Fibroblast of skin of back (primary cell): ENCODE data around the gene SRCIN1.

Source experiments
- DNase-seq: peaks from one replicate; pipeline ENCODE4 v3.0.0-alpha.2; 2013

Gene SRCIN1

DNA sequence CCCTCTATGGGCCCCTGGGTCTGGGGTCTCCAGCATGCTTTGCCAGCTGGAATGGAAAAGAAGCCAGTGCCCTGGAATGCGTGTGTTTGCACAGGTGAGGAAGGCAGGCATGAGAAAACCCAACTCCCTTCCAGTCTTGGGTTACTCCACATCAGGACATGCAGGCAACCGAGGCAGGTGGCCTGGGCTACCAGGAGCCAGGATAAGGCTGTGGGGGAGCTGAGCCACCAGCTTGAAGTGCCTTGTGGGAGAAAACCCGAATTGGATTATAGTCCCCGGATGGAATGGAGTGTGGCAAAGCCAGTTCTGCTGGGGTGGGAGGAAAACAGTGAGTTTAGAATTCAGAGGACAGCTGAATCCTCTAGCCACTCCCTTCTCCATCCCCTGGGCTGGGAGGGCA is 7.2 kb downstream of the SRCIN1 start:
- peak; percentile 61 for DNase-seq

DNA sequence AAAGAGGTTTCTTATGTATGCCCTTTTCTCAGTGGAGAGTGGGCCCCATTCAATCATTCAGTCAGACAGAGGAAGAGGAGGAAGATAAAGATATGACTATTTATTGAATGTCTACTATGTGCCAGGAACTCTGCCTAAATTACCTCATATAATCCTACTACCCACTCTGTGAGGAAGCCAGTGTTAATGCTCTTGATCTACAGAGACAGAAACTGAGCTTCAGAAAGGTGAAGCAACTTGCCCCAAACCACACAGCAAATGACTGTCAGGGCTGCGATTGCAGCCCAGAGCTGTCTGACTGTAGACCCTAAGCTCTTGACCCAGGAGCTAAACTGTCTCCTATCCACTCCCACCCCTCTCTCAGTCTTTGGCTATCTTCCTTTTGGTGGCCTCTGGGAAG is 8.4 kb downstream of the SRCIN1 start:
- no peak for DNase-seq

DNA sequence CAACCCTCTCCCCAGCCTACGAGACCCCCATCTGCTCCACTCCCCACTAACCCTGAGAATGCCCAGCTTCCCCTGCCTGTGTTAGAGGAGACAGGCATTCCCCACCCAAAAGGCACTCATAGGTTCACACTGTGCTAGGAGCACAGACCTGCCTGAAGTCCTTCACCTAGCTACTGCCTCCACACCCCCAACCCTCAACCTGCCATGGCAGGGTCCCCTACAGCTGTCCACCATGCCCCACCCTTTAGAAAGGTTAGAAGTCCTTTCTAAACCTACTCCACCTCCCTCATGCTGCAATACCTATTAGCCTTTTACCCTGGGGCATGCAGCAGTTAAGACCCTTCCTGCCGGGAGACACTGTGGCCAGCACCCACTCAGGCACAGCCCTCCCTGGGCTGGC is 9.1 kb downstream of the SRCIN1 start:
- no peak for DNase-seq

DNA sequence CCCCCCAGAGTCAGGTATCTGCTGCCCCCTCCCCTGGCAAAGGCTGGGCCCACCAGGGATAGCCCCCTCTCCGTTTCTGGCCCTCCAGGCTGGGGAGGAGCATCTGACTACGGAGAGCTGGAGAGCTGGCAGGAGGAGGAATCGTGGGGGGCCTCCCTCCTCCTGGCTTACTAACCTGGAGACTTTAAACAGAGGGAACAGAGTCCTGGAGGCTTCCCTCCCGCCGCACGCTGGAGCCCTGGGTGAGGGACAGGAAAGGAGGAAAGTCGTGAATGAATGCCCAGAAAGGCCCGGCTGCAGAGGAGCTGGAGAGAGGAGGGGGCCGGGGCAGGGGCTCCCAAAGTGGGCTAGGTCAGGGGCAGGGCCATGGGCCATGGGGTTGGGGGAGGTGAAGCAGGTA is 9.9 kb downstream of the SRCIN1 start:
- DNase-seq: no peak

DNA sequence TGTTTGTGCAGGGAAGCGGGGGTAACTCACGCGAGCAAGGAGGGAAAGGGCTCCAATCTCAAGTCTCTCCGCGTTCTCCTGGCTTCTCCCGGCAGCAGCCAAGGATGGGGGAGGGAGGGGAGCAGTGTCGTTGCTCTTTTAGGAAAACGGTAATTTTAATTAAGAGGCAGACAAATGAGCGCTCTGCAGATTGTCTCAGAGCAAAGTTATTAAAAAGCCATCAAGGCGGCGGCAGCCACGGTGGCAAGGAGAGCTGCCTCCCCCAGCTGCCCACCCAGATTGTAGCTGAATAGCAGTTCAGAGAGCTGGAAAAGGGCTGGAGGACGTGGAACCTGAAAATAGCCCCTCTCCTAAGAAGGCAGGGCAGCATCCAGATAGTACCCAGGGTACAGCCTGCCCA is 11.6 kb downstream of the SRCIN1 start:
- DNase-seq: no peak

DNA sequence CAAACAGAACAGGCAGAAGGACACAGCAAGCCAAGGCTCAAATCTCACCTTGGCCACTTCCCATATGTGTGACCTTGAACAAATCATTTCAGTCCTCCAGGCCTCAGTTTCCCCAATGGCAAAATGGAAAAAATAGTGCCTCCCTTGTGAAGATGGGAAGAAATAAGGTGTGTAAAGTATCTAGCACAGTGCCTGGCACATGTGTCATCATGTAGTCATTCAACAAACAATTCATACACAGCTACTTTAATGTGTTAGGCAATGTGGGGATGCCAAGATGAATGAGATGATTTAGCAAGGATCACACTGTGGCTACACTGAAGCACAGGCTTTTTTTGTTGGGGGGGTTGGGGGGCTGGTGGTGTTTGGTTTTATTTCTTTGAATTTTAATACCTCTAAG is 13.3 kb downstream of the SRCIN1 start:
- DNase-seq: no peak

DNA sequence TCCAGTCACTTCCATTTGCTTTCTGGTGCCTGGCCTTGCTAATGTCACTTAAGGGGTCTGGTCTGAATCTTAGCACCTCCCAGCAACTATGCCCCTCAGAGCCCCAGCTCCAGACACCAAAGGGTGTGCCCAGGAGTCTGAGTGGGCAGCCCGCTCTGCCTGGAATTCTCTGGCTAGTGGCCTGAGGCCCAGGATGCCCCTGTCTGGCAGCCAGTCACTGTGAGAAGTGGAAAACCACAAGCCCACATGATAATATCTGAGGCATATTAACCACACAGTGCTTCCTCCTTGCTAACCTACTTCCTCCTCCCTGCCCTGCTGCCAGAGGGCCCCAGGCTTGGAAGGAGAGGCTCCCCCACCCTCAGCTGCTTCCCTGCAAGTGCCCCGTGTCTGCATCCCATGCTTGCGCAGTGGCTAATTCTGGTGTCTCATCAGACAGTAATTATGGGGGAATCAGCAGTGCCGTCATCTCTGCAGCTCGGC is 14.0 kb downstream of the SRCIN1 start:
- DNase-seq: no peak

DNA sequence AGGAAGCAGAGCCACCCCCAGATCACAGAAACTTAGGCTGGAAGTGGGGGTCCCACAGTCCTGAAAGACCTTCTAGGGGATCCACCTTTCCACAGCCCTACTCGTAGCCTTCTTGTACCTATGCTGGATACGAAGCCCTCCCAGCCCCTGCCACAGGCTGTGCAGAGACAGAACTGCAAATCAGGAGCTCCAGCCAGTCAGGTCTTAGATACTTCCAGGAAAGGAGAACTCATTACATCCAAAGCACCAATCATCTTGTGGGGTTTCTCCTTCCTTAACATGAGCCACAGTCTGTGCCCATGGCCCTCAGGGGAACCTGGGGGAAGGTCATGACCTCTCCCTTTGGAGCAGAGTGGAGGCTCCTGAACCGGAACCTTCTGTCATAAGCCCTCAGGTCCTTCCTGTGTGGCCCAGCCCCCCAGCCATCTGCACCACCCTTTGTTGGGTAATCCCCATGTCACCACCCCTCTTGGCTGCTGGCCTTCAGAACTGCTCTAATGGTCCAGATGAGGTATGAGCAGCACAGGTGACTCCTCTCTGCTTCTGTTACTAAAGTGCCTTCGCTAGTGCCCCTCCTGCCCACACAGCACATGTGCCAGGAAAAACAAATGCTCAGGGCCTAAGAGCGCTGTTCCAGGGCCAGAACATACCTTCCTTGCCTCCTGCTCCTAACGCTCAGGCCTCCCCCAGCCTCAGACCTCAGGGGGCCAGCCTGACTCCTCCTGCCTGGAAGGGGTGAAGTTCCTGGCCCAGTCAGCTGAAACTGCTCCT is 14.6 kb downstream of the SRCIN1 start:
- no peak for DNase-seq

DNA sequence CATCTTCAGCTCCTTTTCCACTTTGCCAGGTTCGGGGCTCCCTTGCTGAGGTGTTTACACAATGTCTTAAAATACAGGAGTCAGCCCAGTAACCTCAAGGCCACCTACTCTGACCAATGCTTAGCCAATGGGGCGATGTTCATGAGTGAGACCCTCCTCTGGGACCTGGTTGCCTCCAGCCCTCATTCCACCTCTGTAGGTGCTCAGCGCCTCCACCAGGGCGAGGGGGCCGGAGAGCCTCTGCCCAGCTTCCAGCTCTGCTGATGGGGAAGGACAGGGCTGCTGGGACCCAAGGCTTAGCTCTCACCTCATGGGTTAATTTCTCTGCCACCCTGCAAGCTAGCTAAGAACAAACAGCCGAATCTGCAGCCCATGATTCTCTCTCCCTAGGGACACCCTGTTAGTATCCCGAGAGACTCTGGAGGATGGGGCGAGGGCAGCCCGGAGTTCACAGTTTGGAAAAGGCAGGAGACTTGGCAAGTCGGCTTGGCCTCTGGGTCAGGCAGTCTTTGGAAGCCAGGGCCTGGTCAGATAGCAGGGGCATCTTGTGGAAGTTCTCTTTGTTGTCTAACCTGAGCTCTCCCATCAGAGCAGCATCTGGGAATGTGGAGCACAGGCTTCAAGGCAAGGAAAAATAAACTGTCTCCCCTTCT is 16.2 kb downstream of the SRCIN1 start:
- DNase-seq: no peak

DNA sequence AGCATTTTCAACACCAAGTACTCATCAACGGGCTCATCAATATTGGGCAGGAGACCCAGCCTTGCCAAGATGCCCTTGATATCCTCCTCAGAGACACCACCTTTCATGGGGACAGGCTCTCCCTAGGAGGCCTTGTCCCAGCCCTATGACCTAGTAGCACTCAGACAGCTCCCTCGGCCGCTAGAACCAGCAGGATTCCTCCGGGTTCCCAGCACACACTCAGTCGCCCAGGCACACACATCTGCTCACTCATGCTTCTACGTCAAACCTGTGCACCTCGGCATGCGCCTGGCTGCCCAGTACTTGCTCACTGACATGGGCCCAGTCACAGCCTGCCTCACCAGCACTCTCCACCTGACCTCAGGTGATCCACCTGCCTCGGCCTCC is 17.0 kb downstream of the SRCIN1 start:
- no peak for DNase-seq

DNA sequence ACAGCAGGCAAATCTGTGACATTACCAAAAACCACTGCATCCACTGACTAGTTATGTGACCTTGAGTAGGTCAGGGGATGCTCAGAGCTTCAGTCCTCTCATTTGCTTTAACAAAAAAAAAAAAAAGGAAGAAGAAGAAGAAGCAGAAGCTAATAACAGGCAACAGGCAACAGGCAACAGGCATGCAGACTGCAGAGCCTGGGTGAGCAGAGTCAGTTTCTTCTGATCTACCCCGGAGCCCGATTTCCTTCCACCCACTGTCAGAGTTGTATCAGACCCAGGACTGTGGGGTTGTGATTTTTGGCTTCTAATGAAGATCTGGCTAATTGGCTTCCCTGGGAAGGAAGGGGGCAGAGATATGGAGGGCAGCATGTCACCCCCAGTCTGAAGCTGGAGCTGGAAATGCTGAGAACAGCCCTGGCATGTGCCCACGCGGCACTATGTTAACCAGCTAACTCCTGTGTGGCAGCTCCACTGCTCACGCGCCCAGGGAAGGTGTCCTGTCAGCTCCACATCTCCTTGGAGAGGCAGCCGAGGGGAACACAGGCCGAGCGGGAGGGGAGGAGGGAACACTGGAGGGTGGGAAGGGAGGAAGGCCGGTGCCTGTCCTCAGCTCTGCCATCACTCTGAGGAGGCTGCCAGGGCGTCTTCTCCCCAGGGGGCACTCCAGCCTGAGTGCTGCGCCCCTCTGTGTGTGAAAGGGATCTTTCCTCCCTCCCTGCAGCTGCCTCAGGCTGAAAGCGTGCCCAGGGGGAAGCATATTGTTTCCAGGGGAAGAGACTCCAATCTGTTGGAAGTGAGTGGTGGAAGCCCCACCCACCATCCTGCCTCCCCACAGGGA is 17.6 kb downstream of the SRCIN1 start:
- no peak for DNase-seq

DNA sequence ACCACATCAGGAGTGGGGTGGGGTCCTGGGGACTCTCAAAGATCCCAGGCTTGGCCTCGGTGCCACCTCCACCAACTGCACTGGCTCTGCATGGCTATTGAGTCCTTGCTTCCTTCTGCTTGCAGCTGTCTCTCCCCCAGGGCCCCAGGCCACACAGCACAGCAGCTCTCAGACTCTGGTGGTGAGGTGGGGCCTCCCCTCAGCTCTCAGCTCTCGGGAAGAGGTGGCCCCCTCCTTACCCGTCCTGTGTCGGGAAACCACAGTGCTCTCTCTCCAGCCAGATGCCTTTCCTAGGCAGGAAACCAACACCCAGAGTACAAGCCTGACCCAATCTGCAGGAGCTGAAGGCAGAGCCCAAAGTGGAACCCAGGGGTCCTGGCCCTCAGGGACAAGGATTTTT is 18.5 kb downstream of the SRCIN1 start:
- no peak for DNase-seq

DNA sequence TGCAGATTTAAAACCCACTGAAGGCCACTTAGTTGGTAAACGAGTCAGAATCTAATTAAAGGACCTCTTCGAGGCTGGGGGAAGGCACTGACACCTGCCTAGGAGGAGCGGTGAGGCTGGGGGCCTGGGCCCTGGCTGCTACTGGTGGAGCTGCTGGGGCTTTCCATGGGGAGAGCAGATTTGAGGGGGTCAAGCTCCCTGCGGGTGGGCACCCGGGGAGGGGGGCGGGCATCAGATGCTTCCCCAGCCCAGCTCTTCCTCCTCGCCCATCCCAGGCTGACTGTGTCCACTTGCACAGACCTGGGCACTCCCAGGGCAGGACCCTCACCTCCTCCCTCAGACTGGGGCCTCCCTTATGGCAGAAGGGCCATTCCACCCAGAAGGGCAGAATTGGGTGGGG is 19.0 kb downstream of the SRCIN1 start:
- DNase-seq: no peak

DNA sequence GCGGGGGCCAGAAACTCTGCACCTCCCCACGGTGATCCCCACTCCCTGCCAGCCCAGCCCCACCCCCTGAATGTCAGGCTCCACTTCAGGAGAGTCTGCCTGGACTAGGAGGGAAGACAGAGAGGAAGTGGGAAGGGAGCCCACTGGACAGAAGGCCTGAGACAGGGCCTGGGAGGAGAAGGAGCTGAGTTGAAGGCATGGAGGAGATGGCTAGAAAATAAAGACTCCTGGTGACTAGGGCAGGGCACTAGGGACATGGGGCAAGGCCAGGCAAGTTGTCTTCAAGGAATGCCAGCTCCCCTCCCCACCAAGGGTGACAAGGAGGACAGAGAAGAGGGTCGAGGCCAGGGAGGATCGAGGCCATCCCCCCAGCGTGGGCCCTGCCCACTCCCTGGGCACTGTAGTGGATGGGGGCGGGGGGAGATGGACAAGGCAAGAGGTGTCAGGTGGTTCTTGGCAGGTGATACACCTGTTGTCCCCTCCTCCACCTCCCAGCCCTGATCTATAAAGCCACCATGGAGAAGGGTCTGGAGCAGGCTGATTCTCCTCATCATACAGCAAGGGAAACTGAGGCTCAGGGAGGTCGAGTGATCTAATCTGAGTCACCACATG is 19.7 kb downstream of the SRCIN1 start:
- DNase-seq: no peak

DNA sequence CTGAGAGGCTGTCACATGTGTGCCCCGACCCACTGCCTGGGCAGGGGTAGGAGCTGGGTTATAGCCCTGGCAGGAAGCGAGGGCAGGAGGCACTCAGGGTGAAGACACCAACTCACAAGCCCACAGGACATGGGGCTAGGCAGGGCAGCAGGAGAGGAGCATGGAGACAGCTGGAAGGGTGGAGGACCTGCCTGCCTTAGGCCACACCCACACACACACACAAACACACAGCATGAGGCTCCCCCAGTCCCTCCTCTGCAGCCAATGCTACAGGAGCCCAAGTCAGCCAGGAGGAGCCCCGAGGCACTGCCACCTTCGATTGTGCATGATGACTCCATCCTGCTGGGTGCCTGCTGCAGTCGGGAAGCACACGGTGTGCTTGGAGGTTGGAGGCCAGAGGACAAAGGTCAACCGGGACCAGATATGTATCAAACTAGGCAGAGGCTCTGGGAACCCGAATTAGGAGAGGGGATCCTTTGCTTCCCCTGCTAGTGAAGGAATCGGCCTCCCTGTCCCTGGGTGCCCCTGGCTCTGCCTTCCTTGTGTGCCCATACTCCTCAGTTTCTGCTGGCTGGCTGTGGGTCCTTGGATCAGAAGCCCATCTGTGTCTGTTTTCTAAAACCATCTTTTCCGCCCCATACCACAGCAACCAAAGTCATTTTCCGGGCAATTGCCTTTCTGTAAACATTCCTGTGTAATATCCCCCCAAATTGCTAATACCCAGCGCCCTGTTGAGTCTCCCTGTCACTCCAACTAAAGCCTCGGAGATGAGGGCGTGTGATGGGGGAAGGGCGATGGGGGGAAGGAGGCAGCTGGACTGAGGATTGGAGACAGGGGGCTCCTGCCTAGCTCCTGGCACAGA is 20.5 kb downstream of the SRCIN1 start:
- no peak for DNase-seq

DNA sequence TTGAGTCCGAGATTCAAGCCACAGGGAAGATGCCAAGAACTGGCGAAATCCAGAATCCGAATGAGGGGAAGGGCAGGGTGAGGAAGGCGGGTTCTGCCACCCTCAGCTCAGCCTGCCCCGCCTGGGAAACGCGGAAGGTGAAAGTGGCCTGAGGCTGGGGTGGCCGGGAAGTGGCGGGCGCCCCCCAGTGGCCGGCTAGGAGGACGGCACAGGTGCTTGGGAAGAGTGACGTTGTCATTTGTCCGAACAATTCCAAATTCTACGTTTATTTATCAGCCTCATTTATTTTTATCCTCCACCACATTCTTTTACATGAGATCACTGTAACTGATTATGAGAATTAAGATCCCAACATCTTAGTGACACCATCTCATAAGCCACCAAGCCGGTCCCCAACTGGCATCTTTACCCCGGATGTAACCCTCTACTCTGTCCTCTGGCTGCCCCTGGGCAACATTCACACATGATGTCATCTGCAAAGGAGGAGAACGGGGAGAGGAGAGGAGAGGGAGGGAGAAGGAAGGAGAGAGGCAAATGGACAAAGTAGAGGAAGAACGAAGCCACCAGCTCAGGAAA is 21.3 kb downstream of the SRCIN1 start:
- peak; percentile 41 for DNase-seq

DNA sequence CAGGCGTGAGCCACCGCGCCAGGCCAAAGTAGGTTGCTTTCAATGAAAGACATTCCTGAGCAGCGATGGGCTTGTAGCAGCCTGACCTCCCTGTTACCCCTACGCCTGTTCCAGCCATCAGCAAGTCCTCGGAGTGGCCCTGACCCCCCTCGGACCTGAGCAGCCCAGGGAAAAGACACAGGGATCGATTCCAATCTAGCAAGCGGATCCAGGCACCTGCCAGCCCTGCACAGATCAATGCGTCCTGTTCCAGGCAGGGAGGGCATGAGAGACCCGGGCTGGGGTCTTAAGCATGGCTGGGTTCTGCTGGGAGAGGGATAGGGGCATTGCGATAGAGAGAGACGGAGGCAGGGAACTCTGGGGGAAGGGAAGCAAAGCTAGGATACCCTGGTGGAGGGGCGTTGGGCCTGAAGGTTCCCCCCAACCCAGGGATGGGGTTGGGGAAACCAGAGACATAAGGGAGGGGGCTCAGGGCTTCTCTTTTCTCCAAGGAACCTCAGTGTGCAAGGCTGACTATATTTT is 21.9 kb downstream of the SRCIN1 start:
- DNase-seq: no peak

DNA sequence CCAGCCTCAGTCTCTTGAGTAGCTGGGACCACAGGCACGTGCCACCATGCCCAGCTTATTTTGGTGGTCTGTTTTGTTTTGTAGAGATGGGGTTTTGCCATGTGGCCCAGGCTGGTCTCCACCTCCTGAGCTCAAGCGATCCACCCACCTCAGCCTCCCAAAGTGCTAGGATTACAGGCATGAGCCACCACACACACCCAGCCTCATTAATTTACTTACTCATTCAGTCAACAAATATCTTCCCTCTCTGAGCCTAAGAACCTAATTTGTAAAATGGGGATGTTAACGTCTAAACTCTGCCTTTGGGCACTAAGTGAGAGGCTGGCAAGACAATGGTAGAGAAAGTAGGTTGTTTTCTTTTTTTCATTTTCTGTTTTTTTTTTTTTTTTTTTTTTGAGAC is 22.6 kb downstream of the SRCIN1 start:
- DNase-seq: no peak

DNA sequence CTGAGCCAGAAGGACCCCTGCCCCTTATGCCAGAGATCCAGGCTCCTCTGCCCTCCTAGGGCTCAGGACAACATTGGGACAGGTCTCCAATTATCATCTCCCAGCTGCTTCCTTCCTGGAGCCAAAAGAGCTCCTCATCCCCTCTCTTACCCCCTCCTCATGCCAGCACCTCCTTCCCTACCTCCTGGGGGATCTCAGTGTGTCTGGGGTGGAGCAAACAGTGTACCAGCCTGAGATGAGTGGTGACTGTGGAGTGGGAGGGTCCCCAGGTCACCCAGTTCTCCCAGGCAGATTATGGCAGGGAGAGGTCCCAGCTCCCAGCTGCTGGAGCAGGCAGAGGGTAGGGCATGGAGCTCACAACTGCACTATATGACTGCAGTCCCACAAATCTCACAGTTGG is 23.7 kb downstream of the SRCIN1 start:
- DNase-seq: no peak

DNA sequence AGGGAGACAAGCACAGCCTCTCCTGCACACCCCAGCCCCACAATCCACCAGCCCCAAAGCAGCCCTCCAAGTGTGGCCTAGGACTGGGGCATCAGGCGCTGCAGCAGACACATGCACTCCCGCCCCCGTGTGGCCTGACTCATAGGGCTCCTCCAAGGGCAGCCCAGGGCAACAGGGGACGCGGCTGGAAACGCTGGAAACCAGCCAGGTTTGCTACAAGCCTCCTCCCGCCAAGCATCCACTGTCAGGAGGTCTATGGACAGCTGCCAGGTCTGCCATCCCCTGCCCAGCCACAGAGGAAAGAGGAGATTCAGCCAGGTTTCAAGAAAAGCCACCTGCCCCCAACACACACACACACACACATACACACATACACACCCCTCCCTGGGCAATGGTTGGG is 25.8 kb downstream of the SRCIN1 start:
- peak; percentile 29 for DNase-seq

DNA sequence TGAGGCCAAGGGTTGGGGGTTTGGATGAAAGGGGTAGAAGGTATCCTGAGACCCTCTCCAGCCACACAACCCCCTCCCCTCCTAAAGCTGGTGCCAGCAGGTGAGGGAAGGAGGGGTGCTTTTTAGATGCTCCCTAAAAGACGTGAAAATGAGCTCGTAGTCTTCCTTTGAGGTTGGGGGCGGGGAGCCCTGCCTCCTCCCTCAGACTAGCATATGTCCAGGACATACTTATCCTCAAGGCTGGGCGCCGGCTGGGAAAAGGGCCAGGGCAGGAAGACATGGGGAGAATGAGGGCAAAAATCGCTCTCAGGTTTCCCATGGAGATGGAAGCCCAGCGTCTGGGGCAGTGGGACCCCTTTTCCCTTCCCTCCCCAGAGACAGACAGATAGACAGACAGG is 26.7 kb downstream of the SRCIN1 start:
- DNase-seq: no peak
